ENCODE measurements around the gene PTP4A1. TPM values are rescaled to one million over a fixed set of nuclear protein-coding genes. Genes with fewer than 3 reads are reported as not detected.

PTP4A1 gene
- total RNA-seq, 1 donor from 2014 or later = 87.9 TPM

- no peak for DNase-seq
- H3K9me3 Mint-ChIP-seq (ENCODE audit: unreplicated experiment) = no peaks in the 10 kb centered on the region
- no peaks in the 10 kb centered on the region for H3K36me3 Mint-ChIP-seq (ENCODE audit: unreplicated experiment)
- no peak overlapping the region for H3K4me3 Mint-ChIP-seq (ENCODE audit: unreplicated experiment)
- no peak overlapping the region for H3K27ac Mint-ChIP-seq (ENCODE audit: unreplicated experiment)
- TF ChIP-seq, protein P1, sequence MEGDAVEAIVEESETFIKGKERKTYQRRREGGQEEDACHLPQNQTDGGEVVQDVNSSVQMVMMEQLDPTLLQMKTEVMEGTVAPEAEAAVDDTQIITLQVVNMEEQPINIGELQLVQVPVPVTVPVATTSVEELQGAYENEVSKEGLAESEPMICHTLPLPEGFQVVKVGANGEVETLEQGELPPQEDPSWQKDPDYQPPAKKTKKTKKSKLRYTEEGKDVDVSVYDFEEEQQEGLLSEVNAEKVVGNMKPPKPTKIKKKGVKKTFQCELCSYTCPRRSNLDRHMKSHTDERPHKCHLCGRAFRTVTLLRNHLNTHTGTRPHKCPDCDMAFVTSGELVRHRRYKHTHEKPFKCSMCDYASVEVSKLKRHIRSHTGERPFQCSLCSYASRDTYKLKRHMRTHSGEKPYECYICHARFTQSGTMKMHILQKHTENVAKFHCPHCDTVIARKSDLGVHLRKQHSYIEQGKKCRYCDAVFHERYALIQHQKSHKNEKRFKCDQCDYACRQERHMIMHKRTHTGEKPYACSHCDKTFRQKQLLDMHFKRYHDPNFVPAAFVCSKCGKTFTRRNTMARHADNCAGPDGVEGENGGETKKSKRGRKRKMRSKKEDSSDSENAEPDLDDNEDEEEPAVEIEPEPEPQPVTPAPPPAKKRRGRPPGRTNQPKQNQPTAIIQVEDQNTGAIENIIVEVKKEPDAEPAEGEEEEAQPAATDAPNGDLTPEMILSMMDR (IDR thresholded peaks at IDR 0.05; ENCODE audit: partially characterized antibody, unreplicated experiment) = no peak
- no peaks in the 10 kb centered on the region for H3K4me1 Mint-ChIP-seq (ENCODE audit: low read depth, unreplicated experiment)
- no peaks in the 10 kb centered on the region for H3K27me3 Mint-ChIP-seq (ENCODE audit: unreplicated experiment)
Measured at GRCh38 chr6:63527658-63528514, 44.4 kb upstream of the PTP4A1 start.

DNA sequence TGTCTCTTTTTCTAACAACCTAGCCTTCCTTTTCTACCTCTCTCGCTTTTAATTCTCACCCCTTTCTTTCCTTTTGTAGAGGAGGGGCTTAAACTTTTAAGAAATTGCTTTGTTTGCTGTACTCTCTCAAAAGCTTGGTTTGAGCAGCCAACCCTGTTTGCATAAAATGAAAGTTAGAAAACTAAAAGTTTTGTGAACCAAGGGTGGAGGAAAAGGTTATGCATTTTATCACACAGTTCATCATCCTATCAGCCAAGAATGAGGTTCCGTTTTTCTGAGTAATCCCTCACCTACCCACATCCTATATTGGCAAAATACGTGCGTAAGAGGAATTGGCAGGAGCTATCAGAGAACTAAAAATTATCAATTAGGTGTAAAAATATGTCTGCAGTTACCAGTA, 42.8 kb upstream of the PTP4A1 start:
- Mint-ChIP-seq H3K4me1 (ENCODE audit: low read depth, unreplicated experiment) (no peaks in the 10 kb centered on the region), H3K27me3 (ENCODE audit: unreplicated experiment) (no peaks in the 10 kb centered on the region), H3K9me3 (ENCODE audit: unreplicated experiment) (no peaks in the 10 kb centered on the region), H3K27ac (ENCODE audit: unreplicated experiment) (no peak overlapping the region), H3K4me3 (ENCODE audit: unreplicated experiment) (no peak overlapping the region), H3K36me3 (ENCODE audit: unreplicated experiment) (no peaks in the 10 kb centered on the region)
- TF ChIP-seq, protein P1 (IDR thresholded peaks at IDR 0.05; ENCODE audit: partially characterized antibody, unreplicated experiment) = no peak
- no peak for DNase-seq

GRCh38 chr6:63530182-63530581, 42.1 kb upstream of the PTP4A1 start:
- no peaks in the 10 kb centered on the region for H3K27me3 Mint-ChIP-seq (ENCODE audit: unreplicated experiment)
- no peaks in the 10 kb centered on the region for H3K4me1 Mint-ChIP-seq (ENCODE audit: low read depth, unreplicated experiment)
- H3K4me3 Mint-ChIP-seq (ENCODE audit: unreplicated experiment) = no peak overlapping the region
- TF ChIP-seq, protein P1 (IDR thresholded peaks at IDR 0.05; ENCODE audit: partially characterized antibody, unreplicated experiment) = no peak
- no peaks in the 10 kb centered on the region for H3K36me3 Mint-ChIP-seq (ENCODE audit: unreplicated experiment)
- H3K9me3 Mint-ChIP-seq (ENCODE audit: unreplicated experiment) = no peaks in the 10 kb centered on the region
- DNase-seq = no peak
- H3K27ac Mint-ChIP-seq (ENCODE audit: unreplicated experiment) = no peak overlapping the region

DNA sequence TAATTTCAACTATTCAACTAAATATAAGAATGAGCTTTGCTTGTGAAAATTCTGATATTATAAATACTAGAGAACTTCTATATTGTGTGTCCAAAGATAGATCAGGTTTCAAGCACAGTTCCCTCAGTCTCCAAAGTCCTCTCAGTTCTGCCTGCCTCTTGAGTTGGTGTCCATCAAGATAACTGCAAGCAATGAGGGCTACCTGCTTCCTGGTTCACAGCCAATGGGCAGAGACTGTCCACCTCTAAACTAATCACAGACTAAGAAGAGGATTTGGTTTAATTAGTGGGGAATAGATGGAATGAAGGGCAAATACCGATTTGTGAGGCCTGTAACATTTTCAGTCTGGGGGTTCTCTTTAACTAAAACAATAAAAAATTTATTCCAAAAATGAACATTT, 41.3 kb upstream of the PTP4A1 start:
- Mint-ChIP-seq H3K4me1 (ENCODE audit: low read depth, unreplicated experiment) (no peaks in the 10 kb centered on the region), H3K9me3 (ENCODE audit: unreplicated experiment) (no peaks in the 10 kb centered on the region), H3K27me3 (ENCODE audit: unreplicated experiment) (no peaks in the 10 kb centered on the region), H3K27ac (ENCODE audit: unreplicated experiment) (no peak overlapping the region), H3K4me3 (ENCODE audit: unreplicated experiment) (no peak overlapping the region), H3K36me3 (ENCODE audit: unreplicated experiment) (no peaks in the 10 kb centered on the region)
- no peak for DNase-seq
- TF ChIP-seq, protein P1 (IDR thresholded peaks at IDR 0.05; ENCODE audit: partially characterized antibody, unreplicated experiment) = no peak

DNA sequence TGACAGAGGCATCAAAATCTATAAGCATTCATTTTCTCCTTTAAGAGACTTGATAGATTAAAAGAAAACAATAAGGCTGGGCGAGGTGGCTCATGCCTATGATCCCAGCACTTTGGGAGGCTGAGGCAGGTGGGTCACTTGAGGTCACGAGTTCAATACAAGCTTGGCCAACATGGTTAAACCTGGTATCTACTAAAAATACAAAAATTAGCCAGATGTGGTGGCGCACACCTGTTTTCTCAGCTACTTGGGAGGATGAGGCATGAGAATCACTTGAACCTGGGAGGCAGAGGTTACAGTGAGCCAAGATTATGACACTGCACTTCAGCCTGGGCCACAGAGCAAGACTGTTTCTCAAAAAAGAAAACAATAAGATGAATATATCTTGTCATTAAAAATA, 39.3 kb upstream of the PTP4A1 start:
- TF ChIP-seq, protein P1 (IDR thresholded peaks at IDR 0.05; ENCODE audit: partially characterized antibody, unreplicated experiment) = no peak
- H3K4me1 Mint-ChIP-seq (ENCODE audit: low read depth, unreplicated experiment) = peaks cover 4% of the 10 kb centered on the region
- H3K27ac Mint-ChIP-seq (ENCODE audit: unreplicated experiment) = no peak overlapping the region
- H3K36me3 Mint-ChIP-seq (ENCODE audit: unreplicated experiment) = no peaks in the 10 kb centered on the region
- DNase-seq = no peak
- H3K9me3 Mint-ChIP-seq (ENCODE audit: unreplicated experiment) = no peaks in the 10 kb centered on the region
- no peak overlapping the region for H3K4me3 Mint-ChIP-seq (ENCODE audit: unreplicated experiment)
- no peaks in the 10 kb centered on the region for H3K27me3 Mint-ChIP-seq (ENCODE audit: unreplicated experiment)

All from glutamatergic neuron (in vitro differentiated cells).